Hematopoietic multipotent progenitor cell treated with erythropoietin and hydrocortisone succinate and interleukin-3 and kit ligand, for 17 days (in vitro differentiated cells): ENCODE results near the gene PAK4.

Experiments
- DNase-seq: peaks from one replicate; pipeline ENCODE4 v3.0.0-alpha.2; 2015; ENCODE audit warnings: low spot score

PAK4 gene

DNA sequence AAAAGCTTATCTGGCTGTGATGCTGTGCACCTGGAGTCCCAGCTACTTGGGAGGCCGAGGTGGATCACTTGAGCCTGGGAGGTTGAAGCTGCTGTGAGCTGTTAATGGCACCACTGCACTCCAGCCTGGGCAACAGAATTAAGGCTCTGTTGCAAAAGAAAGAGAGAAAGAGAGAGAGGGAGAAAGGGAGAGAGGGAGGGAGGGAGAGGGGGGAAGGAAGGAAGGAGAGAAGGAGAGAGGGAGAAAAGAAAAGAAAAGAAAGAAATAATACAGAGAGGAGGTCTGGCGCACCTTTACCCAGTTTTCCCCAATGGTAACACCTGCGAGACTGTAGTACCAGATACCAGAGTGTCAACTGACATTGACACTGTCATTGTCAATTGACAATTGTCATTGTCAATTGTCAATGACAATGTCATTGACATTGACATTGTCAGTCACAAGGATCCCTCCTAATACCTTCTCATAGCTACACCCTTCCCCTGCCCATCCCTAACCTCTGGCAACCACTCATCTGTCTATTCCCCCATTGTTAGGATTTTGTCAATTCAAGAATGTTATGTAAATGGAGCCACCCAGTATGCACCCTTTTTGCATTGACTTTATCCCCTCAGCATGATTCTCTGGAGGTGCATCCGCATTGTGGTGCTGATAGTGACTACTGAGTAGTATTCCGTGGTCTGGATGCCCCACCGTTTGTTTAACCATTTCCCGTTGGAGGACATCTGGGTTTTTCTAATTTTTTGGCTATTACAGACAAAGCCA lies 21.3 kb downstream of the PAK4 start:
- DNase-seq, result no peak

GRCh38 chr19:39147480-39147879 lies 21.9 kb downstream of the PAK4 start:
- no peak for DNase-seq

DNA sequence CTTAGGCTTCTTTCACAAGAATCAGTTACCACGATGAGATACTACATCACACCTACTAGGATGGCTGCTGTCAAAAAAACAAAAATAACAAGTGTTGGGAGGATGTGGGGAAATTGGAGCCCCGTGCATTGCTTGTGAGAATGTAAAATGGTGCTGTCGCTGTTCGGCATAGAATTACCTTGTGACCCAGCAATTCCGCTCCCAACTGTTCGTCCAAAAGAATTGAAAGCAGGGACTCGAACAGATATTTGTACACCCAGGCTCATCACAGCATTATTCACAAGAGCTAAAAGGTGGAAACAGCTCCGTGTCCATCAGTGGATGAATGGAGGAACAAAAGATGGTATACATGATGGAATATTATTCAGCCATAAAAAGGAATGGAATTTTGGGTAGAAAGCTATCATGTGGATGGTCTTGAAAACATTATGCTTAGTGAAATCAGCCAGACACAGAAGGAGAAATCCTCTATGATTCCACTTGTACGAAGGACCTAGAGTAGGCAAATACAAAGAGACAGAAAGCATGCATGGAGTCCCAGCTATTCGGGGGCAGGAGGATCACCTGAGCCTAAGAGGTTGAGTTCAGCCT lies 23.4 kb downstream of the PAK4 start:
- DNase-seq, result no peak

DNA sequence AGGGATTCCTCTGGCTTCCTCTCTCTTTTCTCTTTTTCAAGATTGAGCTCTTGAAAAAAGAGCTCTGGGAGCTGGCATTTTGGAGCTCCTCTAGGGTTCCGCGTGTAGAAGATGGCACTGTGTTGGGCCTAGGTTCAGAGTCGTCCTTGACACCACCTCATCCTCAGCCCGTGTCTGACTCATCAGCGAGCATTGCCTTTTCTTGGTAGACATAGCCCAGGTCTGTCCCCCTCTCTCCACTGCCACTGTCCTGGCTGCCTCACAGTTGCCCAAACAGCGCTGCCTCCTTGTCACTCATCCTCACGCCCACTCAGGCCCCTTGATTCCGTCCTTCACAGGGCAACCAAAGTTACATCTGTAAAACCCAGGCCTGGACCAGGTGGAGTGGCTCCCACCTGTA lies 24.6 kb downstream of the PAK4 start:
- DNase-seq, result no peak

DNA sequence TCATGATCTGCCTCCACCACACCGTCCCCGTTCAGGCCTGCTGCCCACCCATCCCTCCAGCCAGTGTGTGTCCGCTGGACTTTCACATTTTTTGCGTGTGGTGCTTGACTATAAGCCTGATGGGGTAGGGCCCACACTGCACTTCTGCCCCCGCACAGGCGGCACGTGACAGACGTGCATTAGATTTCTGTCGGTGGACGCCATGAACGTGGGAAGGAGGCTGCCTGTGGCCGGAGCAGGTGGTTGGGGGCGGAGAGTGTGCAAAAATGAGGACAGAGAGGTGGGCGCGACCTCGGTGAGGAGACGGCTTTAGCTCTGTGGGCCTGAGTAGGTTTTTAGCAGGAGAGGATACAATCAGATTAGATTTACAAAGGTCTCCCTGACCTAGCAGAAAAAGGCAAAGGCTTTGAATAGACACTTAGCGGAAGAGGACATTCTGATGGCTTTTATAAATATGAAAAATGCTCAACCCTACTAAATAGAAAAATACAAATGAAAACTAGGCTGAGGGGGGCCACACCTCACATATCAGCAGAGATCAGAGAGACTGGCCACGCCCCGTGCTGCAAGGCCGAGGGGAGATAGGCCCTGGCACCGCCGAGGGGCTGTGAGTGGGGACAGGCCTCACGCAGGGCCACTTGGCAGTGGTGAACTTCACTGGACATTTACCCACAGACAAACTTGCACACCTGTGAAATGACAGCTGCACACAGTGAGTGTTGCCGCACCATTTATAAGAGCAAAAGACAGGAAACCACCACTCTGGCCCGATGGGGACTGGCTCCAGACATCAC lies 25.4 kb downstream of the PAK4 start:
- DNase-seq, result peak; percentile 11

DNA sequence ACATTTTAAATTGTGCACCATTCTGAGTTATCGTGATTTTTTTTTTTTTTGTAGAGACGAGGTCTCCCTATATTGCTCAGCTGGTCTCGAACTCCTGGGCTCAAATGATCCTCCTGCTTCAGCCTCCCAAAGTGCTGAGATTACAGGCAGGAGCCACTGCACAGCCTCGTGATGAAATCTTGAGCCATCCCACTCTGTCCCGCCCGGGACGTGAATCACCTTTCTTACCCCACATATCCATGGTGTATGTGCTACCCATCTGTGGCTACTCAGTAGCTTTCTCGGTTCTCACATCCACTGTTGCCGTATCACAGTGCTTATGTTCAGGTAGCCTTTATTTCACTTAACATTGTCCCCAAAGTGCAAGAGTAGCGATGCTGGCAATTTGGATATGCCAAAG lies 26.5 kb downstream of the PAK4 start:
- DNase-seq, result no peak

DNA sequence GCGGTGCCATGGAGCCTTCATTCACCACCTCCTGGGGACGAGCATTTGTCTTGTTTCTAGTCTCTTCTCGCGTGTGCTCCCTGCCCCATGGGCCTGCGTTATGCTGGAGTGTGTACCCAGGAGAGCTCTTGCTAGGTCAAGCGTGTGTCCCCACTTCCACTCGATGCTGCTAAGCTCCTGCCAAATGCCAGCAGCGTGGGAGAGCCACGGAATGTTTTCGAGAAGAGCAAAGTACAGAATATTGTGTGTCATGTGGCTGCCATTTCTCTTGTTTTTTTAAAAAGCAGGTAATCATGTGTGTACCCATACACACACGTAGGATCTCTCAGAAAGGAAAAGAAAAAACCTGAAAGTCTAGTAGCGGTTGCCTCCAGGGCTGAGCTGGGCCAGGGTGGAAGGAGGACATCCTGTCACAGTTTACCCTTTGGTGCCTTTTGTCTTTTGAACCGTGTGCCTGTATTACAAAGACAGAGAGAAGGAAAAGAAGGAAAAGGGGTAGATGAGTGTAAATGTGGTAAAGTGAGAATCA lies 28.6 kb downstream of the PAK4 start:
- DNase-seq, result no peak

DNA sequence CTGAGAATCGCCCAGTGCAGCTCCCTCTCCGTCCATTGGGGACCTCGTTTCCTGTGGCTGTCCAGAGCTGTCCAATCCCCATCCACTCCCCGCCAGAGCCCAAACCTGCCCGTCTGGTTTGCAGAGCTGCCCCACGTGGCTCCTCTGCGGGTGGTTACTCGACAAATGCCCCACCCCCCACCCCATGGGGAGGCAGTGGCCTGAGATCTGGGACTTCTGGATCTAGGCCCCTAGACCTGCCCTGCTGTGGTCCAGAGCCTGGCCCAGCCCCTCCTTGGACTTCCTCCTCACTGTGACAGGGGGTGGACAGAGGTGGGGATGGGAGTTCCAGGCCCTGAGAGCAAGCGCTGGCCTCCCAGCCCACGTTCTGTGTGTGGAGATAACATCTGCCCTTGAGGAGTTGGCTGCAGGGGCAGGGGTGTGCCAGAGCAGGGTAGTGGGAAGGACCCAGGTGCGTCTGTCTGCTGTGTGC lies 29.1 kb downstream of the PAK4 start:
- DNase-seq, result no peak

GRCh38 chr19:39155114-39155700 lies 29.6 kb downstream of the PAK4 start:
- no peak for DNase-seq

DNA sequence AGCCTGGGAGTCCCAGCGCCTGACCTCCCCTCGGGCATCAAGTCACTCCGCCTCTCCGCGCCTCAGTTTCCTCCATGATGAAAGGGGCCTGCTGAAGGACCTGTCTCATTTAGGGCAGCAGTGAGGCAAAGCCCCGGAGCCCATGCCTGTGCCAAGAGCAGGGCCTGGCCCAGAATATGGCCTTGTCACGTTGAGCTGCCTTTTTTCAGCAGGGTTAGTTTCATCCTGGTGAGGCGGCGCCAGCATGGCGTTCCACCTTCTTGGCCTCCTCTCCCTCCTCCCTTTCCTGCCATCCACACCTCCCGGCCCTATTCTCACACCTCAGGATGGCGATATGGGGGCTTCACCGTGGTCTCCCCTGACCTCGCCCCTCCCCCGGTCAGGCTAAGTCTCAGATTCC lies 30.2 kb downstream of the PAK4 start:
- DNase-seq, result no peak

DNA sequence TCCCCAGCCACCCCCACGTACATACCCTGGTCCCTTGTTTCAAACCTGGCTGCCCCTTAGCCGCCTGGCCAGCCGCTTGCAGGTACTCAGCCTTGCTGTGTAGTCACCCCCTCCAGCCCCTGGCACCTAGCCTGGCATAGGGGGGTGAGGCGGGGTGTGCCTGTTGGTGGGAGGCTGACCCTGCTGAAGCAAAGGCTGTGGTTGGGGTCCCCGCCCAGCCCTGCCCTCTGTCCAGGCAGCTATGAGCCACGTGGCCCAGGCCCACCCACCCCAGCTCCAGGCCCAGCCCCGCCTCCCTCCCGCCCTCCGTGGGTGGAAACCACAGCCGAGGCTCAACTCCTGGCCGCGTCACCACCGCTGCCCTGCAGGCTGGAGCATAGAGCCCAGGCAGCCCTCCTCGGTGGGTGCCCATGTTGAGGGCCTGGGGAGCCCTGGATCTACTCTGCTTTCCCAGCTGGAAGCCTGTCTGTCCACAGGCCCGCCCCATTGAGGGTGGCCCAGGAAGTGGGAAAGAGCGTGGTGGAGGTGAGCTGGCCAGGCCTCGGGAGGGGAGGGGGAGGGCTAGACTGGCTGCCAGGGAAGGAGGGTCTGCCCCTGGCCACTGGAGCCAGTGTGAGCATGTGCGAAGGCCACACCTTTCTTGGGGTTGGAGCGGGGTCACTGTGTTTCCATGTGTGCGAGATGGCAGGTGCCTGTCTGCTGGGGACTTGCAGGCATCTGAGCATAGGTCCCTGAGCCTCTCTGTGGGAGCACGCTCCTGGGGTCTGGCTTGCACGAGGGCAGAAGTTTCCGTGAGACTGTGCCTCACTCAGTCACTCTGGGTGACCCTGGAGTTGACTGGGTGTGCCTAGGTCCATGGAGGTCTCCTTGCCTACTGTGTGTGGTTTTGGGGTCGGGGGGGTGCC lies 31.0 kb downstream of the PAK4 start:
- DNase-seq, result no peak

DNA sequence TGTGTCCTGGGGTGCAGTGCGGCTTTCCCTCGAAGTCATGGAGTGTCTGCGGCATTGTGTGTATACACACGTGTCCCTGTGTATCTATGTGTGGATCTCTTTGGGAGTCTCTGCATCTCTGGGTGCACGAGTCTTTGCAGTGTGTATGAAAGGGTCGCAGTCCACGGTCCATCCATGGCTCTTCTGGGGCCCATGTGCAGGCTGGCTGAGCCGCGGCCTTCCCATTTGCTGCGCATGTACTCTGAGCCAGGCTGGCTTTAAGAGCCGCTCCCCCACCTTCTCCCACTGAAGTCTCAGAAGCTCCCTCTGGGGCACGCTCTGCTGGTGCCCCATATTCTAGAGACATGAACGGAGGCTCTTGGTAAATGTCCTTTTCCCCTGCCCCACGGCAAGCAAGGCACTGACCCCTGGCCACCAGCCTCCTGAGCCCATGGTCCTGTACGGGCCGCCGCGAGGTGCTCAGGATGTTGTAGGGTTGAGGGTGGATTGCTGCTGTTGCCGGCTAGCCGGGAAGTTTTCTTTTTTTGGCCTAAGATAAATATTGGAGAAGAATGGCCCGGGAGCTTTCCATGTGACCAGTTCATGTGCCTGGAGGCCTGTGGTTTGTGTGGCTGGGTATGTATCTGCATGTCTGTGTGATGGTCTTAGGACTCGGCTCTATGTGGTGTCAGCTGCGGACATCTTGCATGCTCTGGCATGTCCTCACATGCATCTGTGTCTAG lies 31.9 kb downstream of the PAK4 start:
- DNase-seq, result no peak

- DNase-seq, result no peak
Observed at GRCh38 chr19:39157997-39158389, 32.4 kb downstream of the PAK4 start.

GRCh38 chr19:39158646-39159260 lies 33.2 kb downstream of the PAK4 start:
- no peak for DNase-seq

GRCh38 chr19:39160523-39160861 lies 34.9 kb downstream of the PAK4 start:
- DNase-seq, result no peak

DNA sequence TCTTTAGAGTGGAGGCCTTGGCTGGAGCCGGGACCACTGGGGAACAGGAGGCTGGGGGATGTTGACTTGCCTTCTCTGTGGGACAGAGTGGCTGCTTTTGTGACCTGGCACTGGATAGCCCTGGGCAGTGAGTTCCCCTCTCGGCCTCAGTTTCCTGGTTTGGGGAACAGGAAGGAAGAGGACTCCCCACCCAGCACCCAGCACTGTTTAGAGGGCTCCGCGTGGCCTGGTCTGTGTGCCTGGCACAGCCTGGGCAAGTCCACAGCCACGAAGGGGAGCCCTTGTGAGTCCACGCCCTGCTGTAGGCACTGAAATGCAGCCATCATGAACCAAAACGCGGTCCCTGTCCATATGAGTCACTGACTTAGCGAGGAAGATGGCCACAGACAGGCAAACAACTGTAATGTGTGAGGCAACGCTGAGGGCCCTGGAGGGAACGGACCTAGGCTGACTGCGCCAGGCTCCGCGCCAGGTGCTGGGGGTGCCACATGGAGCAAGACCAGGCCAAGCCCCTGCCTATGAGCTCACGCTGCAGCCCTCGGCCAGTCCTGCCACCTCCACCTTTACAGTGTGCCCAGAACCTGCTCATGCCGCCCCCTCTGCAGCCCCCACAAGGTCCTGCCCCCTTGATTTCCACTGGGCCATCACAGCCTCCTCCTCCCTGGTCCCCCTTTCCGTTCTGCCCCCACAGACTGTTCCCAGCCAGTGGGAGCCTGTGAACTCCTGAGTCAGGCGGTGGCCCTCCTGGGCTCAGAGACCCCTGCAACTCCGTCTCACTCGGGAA lies 35.5 kb downstream of the PAK4 start:
- DNase-seq, result no peak

- DNase-seq, result no peak
Observed at GRCh38 chr19:39162441-39163043, 37.0 kb downstream of the PAK4 start.

- DNase-seq, result no peak
Observed at GRCh38 chr19:39163621-39164020, 38.0 kb downstream of the PAK4 start.

DNA sequence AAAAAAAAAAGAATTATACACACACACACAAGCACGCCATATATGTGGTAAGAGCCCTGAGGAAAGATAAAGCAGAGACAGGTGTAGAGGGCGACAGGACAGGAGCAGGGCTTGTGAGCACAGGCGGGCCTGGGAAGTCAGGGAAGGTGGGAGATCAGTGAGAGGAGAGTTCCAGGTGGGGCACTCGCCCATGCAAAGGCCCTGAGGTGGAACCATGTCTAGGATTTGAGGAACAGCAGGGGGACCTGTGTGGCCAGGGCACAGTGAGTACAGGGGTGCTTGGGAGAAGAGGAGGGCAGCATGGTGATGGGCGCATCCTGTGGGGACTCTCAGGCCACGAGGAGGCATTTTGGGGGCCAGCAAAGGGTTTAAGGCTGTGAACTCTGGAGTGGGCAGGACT lies 38.7 kb downstream of the PAK4 start:
- DNase-seq, result no peak
